MCF 10A (cell line): ENCODE results near the gene ADSS1. TPM values are rescaled to one million over a fixed set of nuclear protein-coding genes. Genes with fewer than 3 reads are reported as not detected.

Experiments
- BruUV-seq: library from RNA; stranded (reverse); fragments of 400-500 nt; replicated peaks from 2 replicates; lab custom pipeline; 2021; lab: Mats Ljungman, UMichigan
- CTCF ChIA-PET: fragments of 300-600 bp; sonication (Branson Sonifier 250); formaldehyde crosslinking; extraction: SDS; loops from one replicate; lab custom pipeline; 2021; ENCODE audit warnings: antibody characterized with exemption, inconsistent platforms; lab: Yijun Ruan, JAX
- POLR2A ChIA-PET: fragments of 300-600, 350-650 bp; sonication (Branson Sonifier 250); formaldehyde crosslinking; extraction: SDS; loops from one replicate; lab custom pipeline; 2020; ENCODE audit warnings: antibody characterized with exemption, inconsistent platforms; lab: Yijun Ruan, JAX
- DNase-seq: peaks from one replicate; pipeline ENCODE4 v3.0.0-alpha.2; 2018; ENCODE audit not compliant: unreplicated experiment
- H3K27ac Mint-ChIP-seq: one replicate; pipeline ENCODE4 v1.8.0; 2022; ENCODE audit warnings: mild to moderate bottlenecking, low read depth, mixed read lengths; ENCODE audit not compliant: unreplicated experiment
- H3K27me3 Mint-ChIP-seq: one replicate; pipeline ENCODE4 v1.8.0; 2022; ENCODE audit warnings: mixed read lengths; ENCODE audit not compliant: insufficient read depth, unreplicated experiment
- H3K36me3 Mint-ChIP-seq: one replicate; pipeline ENCODE4 v1.8.0; 2022; ENCODE audit warnings: mild to moderate bottlenecking, moderate library complexity, mixed read lengths; ENCODE audit not compliant: insufficient read depth, unreplicated experiment
- H3K4me1 Mint-ChIP-seq: one replicate; pipeline ENCODE4 v1.8.0; 2022; ENCODE audit warnings: mixed read lengths; ENCODE audit not compliant: insufficient read depth, unreplicated experiment
- H3K4me3 Mint-ChIP-seq: one replicate; pipeline ENCODE4 v1.8.0; 2022; ENCODE audit warnings: mild to moderate bottlenecking, moderate library complexity, mixed read lengths; ENCODE audit not compliant: unreplicated experiment
- H3K9me3 Mint-ChIP-seq: one replicate; pipeline ENCODE4 v1.8.0; 2022; ENCODE audit warnings: mixed read lengths; ENCODE audit not compliant: unreplicated experiment
- CTCF ChIP-seq: fragments of 200-600 bp; IDR thresholded peaks from one replicate; pipeline ENCODE4 v1.8.0; 2022; ENCODE audit warnings: antibody characterized with exemption, mild to moderate bottlenecking; ENCODE audit not compliant: unreplicated experiment
- intact Hi-C: fragments of 100-400 bp; cut with micrococcal nuclease; formaldehyde crosslinking; loops from 2 replicates; pipeline ENCODE4 v1.14.1; 2022
- total RNA-seq: library from RNA; stranded (reverse); gene quantifications from 2 replicates; pipeline ENCODE4 v1.2.3, GENCODE V29; 2022

The ADSS1 gene
- total RNA-seq, 1 experiment from 2014 or later: 2.9 TPM

- CTCF ChIA-PET: interaction anchor here (0.6 to 1.0 kb wide), 3 partner anchors 12 to 31 kb away, joined by 3 to 4 read pairs (median 3); no protein-coding TSS in a partner anchor
- POLR2A ChIA-PET: no interaction called here
- DNase-seq: no peak
Measured at GRCh38 chr14:104780513-104781030, 56.5 kb downstream of the ADSS1 start.

GRCh38 chr14:104781271-104782077 lies 57.4 kb downstream of the ADSS1 start:
- POLR2A ChIA-PET: no interaction called here
- no peak for TF ChIP-seq CTCF

More at GRCh38 chr14:104780513-104781030, 56.5 kb downstream of the ADSS1 start:
- Mint-ChIP-seq H3K36me3 (peaks cover 7% of the 10 kb centered on the region), H3K27me3 (no peaks in the 10 kb centered on the region), H3K27ac (no peak overlapping the region), H3K4me1 (no peaks in the 10 kb centered on the region), H3K4me3 (no peak overlapping the region), H3K9me3 (no peaks in the 10 kb centered on the region)
- TF ChIP-seq CTCF: no peak
- intact Hi-C loops: no loop called here
- no TSS peak for BruUV-seq

GRCh38 chr14:104782086-104782807 lies 58.2 kb downstream of the ADSS1 start:
- intact Hi-C loops: no loop called here
- no peaks in the 10 kb centered on the region for H3K27me3 Mint-ChIP-seq
- H3K27ac Mint-ChIP-seq: no peak overlapping the region
- CTCF ChIA-PET: interaction anchor here (1.2 kb wide), 1 partner anchor 14 kb away, joined by 4 read pairs; no protein-coding TSS in a partner anchor
- DNase-seq: no peak
- POLR2A ChIA-PET: no interaction called here
- peaks cover 7% of the 10 kb centered on the region for H3K36me3 Mint-ChIP-seq
- BruUV-seq: no TSS peak
- TF ChIP-seq CTCF: no peak
- no peaks in the 10 kb centered on the region for H3K4me1 Mint-ChIP-seq
- H3K9me3 Mint-ChIP-seq: no peaks in the 10 kb centered on the region
- no peak overlapping the region for H3K4me3 Mint-ChIP-seq

More at GRCh38 chr14:104781271-104782077, 57.4 kb downstream of the ADSS1 start:
- Mint-ChIP-seq H3K4me3 (no peak overlapping the region), H3K27ac (no peak overlapping the region), H3K4me1 (no peaks in the 10 kb centered on the region), H3K9me3 (no peaks in the 10 kb centered on the region), H3K36me3 (peaks cover 7% of the 10 kb centered on the region), H3K27me3 (no peaks in the 10 kb centered on the region)
- intact Hi-C loops: no loop called here
- BruUV-seq: no TSS peak
- CTCF ChIA-PET: interaction anchor here (0.6 to 1.2 kb wide), 2 partner anchors 13 to 32 kb away, joined by 3 to 4 read pairs; no protein-coding TSS in a partner anchor
- DNase-seq: no peak

GRCh38 chr14:104782808-104783139 lies 58.7 kb downstream of the ADSS1 start:
- Mint-ChIP-seq H3K36me3 (peaks cover 7% of the 10 kb centered on the region), H3K27ac (no peak overlapping the region), H3K9me3 (no peaks in the 10 kb centered on the region), H3K27me3 (no peaks in the 10 kb centered on the region), H3K4me1 (no peaks in the 10 kb centered on the region), H3K4me3 (no peak overlapping the region)
- ChIA-PET CTCF (no interaction called here), POLR2A (no interaction called here)
- no peak for DNase-seq
- no peak for TF ChIP-seq CTCF
- intact Hi-C loops: no loop called here
- BruUV-seq: no TSS peak
